KMS-11 (cell line): ENCODE results near the gene DHX16.

Experiments used
- H2AFZ ChIP-seq: fragments of 200-600 bp; sonication (generic); 2 replicates; pipeline ENCODE4 v1.6.1; 2016; ENCODE audit warnings: antibody characterized with exemption, mixed run types, low read depth
- H3K27ac ChIP-seq: fragments of 200-600 bp; sonication (generic); 2 replicates; pipeline ENCODE4 v1.6.1; 2016; ENCODE audit warnings: mild to moderate bottlenecking, mixed run types
- H3K27me3 ChIP-seq: fragments of 200-600 bp; sonication (generic); 2 replicates; pipeline ENCODE4 v1.6.1; 2017; ENCODE audit warnings: mild to moderate bottlenecking, low read depth, mixed run types, moderate library complexity; ENCODE audit not compliant: insufficient read depth
- H3K36me3 ChIP-seq: fragments of 200-600 bp; sonication (generic); 2 replicates; pipeline ENCODE4 v1.6.1; 2017; ENCODE audit warnings: mild to moderate bottlenecking, mixed run types; ENCODE audit not compliant: insufficient read depth
- H3K4me1 ChIP-seq: fragments of 200-600 bp; sonication (generic); 2 replicates; pipeline ENCODE4 v1.6.1; 2016; ENCODE audit warnings: mild to moderate bottlenecking, low read depth, mixed run types; ENCODE audit not compliant: poor library complexity, severe bottlenecking
- H3K4me2 ChIP-seq: fragments of 200-600 bp; sonication (generic); 2 replicates; pipeline ENCODE4 v1.7.0; 2016; ENCODE audit warnings: mild to moderate bottlenecking, mixed run types
- H3K4me3 ChIP-seq: fragments of 200-600 bp; sonication (generic); IDR thresholded peaks from 2 replicates; pipeline ENCODE4 v1.6.1; 2017; ENCODE audit warnings: low read depth, low read length, mixed read lengths; ENCODE audit not compliant: insufficient read depth
- H3K79me2 ChIP-seq: fragments of 200-600 bp; sonication (generic); 2 replicates; pipeline ENCODE4 v1.6.1; 2016; ENCODE audit warnings: low read depth, mixed run types; ENCODE audit not compliant: insufficient read depth
- H3K9ac ChIP-seq: fragments of 200-600 bp; sonication (generic); 2 replicates; pipeline ENCODE4 v1.6.1; 2016; ENCODE audit warnings: mild to moderate bottlenecking, mixed run types
- H4K20me1 ChIP-seq: fragments of 200-600 bp; sonication (generic); 2 replicates; pipeline ENCODE4 v1.6.1; 2016; ENCODE audit warnings: mild to moderate bottlenecking, mixed run types; ENCODE audit not compliant: insufficient read depth
- CTCF ChIP-seq: fragments of 200-600 bp; sonication (generic); conservative IDR thresholded peaks from 2 replicates; pipeline ENCODE4 v1.6.1; 2017; ENCODE audit warnings: low read depth, mild to moderate bottlenecking, antibody characterized with exemption, low read length, moderate library complexity, mixed read lengths

Gene DHX16

DNA sequence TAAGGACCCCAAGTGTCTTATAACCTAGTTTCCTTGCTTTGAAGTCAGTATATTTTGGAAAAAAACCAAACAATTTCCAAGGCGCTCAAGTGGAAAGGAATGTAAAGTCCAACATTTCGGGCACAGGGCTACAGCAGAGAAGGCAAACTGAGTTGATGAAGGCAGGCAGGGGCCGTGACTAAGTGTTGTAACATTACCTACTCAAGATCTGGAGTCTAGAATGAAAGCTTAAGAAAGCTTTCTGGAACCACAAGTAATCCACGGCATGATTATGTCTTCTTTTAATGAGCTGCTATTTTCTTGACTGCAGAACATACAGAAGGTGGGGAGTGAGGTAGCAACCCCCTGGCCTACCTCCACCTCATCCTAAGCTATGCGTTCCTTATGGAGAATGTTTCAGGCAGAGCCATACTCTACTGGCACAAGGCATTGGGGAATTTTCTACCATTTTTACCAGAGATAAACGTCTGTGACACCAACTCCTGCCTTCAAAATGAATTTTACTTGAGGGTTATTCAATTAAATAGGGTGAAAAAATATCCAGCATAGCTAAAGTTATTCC, 60.0 kb downstream of the DHX16 start:
- no peak overlapping the region for H2AFZ ChIP-seq
- peaks cover 10% of the 10 kb centered on the region; the same call in 1 of the 2 replicates for H3K36me3 ChIP-seq
- no peaks in the 10 kb centered on the region for H3K27me3 ChIP-seq
- no peak overlapping the region for H3K9ac ChIP-seq
- TF ChIP-seq CTCF, result no peak
- H3K4me1 ChIP-seq, result peaks cover 20% of the 10 kb centered on the region
- H4K20me1 ChIP-seq, result no peaks in the 10 kb centered on the region
- H3K27ac ChIP-seq, result peak overlapping the region; percentile 95; the same call in 1 of the 2 replicates
- no peak overlapping the region for H3K4me3 ChIP-seq
- H3K4me2 ChIP-seq, result no peak overlapping the region
- peaks cover 47% of the 10 kb centered on the region for H3K79me2 ChIP-seq

GRCh38 chr6:30612213-30612612, 60.6 kb downstream of the DHX16 start:
- no peaks in the 10 kb centered on the region for H3K27me3 ChIP-seq
- peaks cover 47% of the 10 kb centered on the region for H3K79me2 ChIP-seq
- H4K20me1 ChIP-seq, result no peaks in the 10 kb centered on the region
- no peak overlapping the region for H2AFZ ChIP-seq
- H3K36me3 ChIP-seq, result peaks cover 13% of the 10 kb centered on the region; the same call in 1 of the 2 replicates
- no peak overlapping the region for H3K4me2 ChIP-seq
- peaks cover 20% of the 10 kb centered on the region for H3K4me1 ChIP-seq
- no peak overlapping the region for H3K4me3 ChIP-seq
- H3K27ac ChIP-seq, result peak overlapping the region; percentile 10; the same call in 1 of the 2 replicates
- no peak overlapping the region for H3K9ac ChIP-seq
- no peak for TF ChIP-seq CTCF

GRCh38 chr6:30611856-30612194, 61.0 kb downstream of the DHX16 start:
- Histone ChIP-seq H2AFZ (no peak overlapping the region), H3K27ac (no peak overlapping the region; the same call in 1 of the 2 replicates), H3K27me3 (no peaks in the 10 kb centered on the region), H3K36me3 (peaks cover 16% of the 10 kb centered on the region; the same call in 1 of the 2 replicates), H3K9ac (no peak overlapping the region), H4K20me1 (no peaks in the 10 kb centered on the region), H3K79me2 (peaks cover 44% of the 10 kb centered on the region), H3K4me3 (no peak overlapping the region), H3K4me2 (no peak overlapping the region), H3K4me1 (peaks cover 20% of the 10 kb centered on the region)
- TF ChIP-seq CTCF, result no peak

DNA sequence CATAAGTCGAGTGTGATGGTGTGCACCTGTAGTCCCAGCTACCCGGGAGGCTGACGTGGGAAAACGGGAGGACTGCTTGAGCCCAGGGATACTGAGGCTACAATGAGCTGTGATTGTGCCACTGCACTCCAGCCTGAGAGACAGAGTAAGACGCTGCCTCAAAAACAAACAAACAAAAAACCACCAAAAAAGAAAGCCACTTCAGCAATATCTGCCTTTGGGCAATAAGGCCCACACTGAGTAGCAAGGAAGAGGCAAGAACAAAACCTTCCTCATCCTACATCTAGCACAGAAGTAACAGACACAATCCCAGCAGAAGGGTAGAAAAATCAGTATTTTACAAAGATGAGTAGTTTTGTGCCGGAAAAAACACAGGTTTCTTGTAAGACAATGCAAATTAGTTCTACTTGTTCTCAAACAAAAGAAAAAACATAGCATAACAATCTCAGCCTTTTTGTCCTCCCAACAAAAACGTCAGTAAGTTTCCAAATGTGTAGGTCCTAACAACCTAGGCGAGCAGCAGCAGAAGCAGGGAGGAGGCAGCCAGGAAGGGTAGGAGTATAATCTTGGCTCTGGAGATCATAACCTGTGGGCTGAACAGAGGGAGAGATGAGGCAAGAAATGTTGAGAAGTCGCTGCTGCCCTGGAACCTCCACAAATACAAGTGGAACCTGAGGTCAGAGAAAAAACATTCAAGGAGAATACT, 61.5 kb downstream of the DHX16 start:
- Histone ChIP-seq H3K9ac (no peak overlapping the region), H3K4me1 (peaks cover 20% of the 10 kb centered on the region), H2AFZ (no peak overlapping the region), H3K4me2 (no peak overlapping the region), H3K27me3 (no peaks in the 10 kb centered on the region), H3K27ac (no peak overlapping the region; the same call in 1 of the 2 replicates), H3K79me2 (peaks cover 39% of the 10 kb centered on the region), H3K36me3 (peaks cover 16% of the 10 kb centered on the region; the same call in 1 of the 2 replicates), H3K4me3 (no peak overlapping the region), H4K20me1 (no peaks in the 10 kb centered on the region)
- no peak for TF ChIP-seq CTCF
